ENCODE results near the gene MT1H. TPM values are rescaled to one million over a fixed set of nuclear protein-coding genes. Genes with fewer than 3 reads are reported as not detected.

The MT1H gene
- total RNA-seq, 1 experiment from 2014 or later = not detected

DNA sequence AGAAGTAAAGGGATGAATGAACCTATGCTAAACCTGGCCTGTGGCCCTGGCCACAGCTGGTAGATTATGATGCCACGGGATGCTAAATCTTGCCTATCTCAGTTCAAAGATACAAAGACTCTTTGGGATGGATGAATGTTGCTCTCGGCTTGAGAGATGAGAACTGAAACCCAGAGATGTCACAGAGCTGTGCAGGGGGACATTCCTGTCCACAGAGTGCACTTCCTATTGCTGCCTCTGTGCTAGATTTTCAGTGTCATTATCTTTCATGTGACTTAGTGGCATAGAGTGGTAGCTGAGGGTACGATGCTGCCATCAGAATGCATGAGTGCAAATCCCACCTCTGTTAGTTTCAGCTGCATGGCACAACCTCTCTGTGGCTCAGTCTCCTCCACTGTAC is 39.5 kb upstream of the MT1H start:
- POLR2A ChIA-PET (ENCODE audit: unreplicated experiment) = no interaction called here

DNA sequence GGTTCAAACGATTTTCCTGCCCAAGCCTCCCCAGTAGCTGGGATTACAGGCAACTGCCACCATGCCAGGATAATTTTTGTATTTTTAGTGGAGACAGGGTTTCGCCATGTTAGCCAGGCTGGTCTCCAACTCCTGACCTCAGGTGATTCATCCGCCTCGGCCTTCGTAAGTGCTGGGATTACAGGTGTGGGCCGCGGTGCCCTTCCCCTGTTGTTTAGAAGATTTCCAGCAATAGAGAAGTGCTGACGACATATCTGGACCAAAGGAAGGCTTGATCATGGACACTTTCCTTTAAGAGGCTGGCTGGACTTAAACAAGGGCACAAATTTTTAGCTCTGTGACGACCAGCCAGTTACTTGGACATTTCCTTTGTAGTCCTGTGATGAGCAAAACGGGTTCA is 38.4 kb upstream of the MT1H start:
- no peak overlapping the region for H3K4me3 ChIP-seq
- no peak overlapping the region for H2AFZ ChIP-seq
- no peaks in the 10 kb centered on the region for H4K20me1 ChIP-seq (ENCODE audit: insufficient read depth)
- H3K36me3 ChIP-seq (ENCODE audit: low read depth) = no peaks in the 10 kb centered on the region
- ChIA-PET POLR2A (ENCODE audit: unreplicated experiment) (no interaction called here), CTCF (no interaction called here)
- H3K79me2 ChIP-seq (ENCODE audit: low read depth) = no peaks in the 10 kb centered on the region
- H3K9me3 ChIP-seq (ENCODE audit: insufficient read depth, low read depth) = no peaks in the 10 kb centered on the region
- H3F3A ChIP-seq (ENCODE audit: insufficient read depth, low read depth) = peaks cover 8% of the 10 kb centered on the region; the same call in 1 of the 2 replicates
- H3K27ac ChIP-seq = no peak overlapping the region
- peaks cover 8% of the 10 kb centered on the region for H3K4me1 ChIP-seq (replicated peaks; ENCODE audit: insufficient read depth)
- no TSS peak for BruUV-seq (replicated peaks)
- TF ChIP-seq, protein P1, sequence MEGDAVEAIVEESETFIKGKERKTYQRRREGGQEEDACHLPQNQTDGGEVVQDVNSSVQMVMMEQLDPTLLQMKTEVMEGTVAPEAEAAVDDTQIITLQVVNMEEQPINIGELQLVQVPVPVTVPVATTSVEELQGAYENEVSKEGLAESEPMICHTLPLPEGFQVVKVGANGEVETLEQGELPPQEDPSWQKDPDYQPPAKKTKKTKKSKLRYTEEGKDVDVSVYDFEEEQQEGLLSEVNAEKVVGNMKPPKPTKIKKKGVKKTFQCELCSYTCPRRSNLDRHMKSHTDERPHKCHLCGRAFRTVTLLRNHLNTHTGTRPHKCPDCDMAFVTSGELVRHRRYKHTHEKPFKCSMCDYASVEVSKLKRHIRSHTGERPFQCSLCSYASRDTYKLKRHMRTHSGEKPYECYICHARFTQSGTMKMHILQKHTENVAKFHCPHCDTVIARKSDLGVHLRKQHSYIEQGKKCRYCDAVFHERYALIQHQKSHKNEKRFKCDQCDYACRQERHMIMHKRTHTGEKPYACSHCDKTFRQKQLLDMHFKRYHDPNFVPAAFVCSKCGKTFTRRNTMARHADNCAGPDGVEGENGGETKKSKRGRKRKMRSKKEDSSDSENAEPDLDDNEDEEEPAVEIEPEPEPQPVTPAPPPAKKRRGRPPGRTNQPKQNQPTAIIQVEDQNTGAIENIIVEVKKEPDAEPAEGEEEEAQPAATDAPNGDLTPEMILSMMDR (conservative IDR thresholded peaks at IDR 0.05) = no peak
- no peak for TF ChIP-seq EZH2 (IDR thresholded peaks at IDR 0.05; ENCODE audit: low read depth)
- no peak overlapping the region for H3K4me2 ChIP-seq
- H3K27me3 ChIP-seq (ENCODE audit: insufficient read depth, low read depth) = no peaks in the 10 kb centered on the region
- no peaks in the 10 kb centered on the region for H3K9me2 ChIP-seq (ENCODE audit: insufficient read depth)
- intact Hi-C loops (cut with micrococcal nuclease; ENCODE audit: unreplicated experiment) = no loop called here
- no peak for DNase-seq

More for the DNA sequence above, 39.5 kb upstream of the MT1H start:
- Histone ChIP-seq H3K9me2 (ENCODE audit: insufficient read depth) (no peaks in the 10 kb centered on the region), H3K27me3 (ENCODE audit: insufficient read depth, low read depth) (no peaks in the 10 kb centered on the region), H3K36me3 (ENCODE audit: low read depth) (no peaks in the 10 kb centered on the region), H3F3A (ENCODE audit: insufficient read depth, low read depth) (peaks cover 8% of the 10 kb centered on the region; the same call in 1 of the 2 replicates), H3K79me2 (ENCODE audit: low read depth) (no peaks in the 10 kb centered on the region), H3K4me1 (replicated peaks; ENCODE audit: insufficient read depth) (peaks cover 7% of the 10 kb centered on the region), H3K27ac (no peak overlapping the region), H3K4me2 (no peak overlapping the region), H2AFZ (no peak overlapping the region), H3K4me3 (no peak overlapping the region), H3K9me3 (ENCODE audit: insufficient read depth, low read depth) (no peaks in the 10 kb centered on the region), H4K20me1 (ENCODE audit: insufficient read depth) (no peaks in the 10 kb centered on the region)
- no TSS peak for BruUV-seq (replicated peaks)
- CTCF ChIA-PET = no interaction called here
- no peak for DNase-seq
- TF ChIP-seq EZH2 (IDR thresholded peaks at IDR 0.05; ENCODE audit: low read depth) = no peak
- TF ChIP-seq, protein P1 (conservative IDR thresholded peaks at IDR 0.05) = no peak
- intact Hi-C loops (cut with micrococcal nuclease; ENCODE audit: unreplicated experiment) = no loop called here

DNA sequence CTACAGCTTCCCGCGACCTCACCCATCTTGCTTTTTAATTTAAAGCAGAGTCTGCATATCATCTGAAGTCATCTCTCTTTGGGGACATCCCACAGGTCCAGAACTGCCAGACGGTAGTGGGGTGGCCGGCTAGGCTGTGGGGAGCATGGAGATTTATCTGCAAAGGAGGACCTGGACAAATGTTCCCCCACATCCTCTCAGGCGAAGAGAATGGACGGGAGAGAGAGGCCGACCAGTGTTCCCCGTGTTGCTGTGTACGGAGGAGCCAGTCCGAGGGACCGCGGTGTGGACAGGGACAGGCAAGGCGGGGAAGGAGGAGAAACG is 37.8 kb upstream of the MT1H start:
- no peaks in the 10 kb centered on the region for H3K79me2 ChIP-seq (ENCODE audit: low read depth)
- peaks cover 11% of the 10 kb centered on the region for H3K4me1 ChIP-seq (replicated peaks; ENCODE audit: insufficient read depth)
- no peak for DNase-seq
- no peaks in the 10 kb centered on the region for H3K9me2 ChIP-seq (ENCODE audit: insufficient read depth)
- H4K20me1 ChIP-seq (ENCODE audit: insufficient read depth) = no peaks in the 10 kb centered on the region
- BruUV-seq (replicated peaks) = no TSS peak
- ChIA-PET POLR2A (ENCODE audit: unreplicated experiment) (no interaction called here), CTCF (no interaction called here)
- no peak overlapping the region for H3K27ac ChIP-seq
- intact Hi-C loops (cut with micrococcal nuclease; ENCODE audit: unreplicated experiment) = no loop called here
- no peak for TF ChIP-seq EZH2 (IDR thresholded peaks at IDR 0.05; ENCODE audit: low read depth)
- TF ChIP-seq, protein P1 (conservative IDR thresholded peaks at IDR 0.05) = no peak
- H2AFZ ChIP-seq = no peak overlapping the region
- H3K4me2 ChIP-seq = no peak overlapping the region
- no peaks in the 10 kb centered on the region for H3K36me3 ChIP-seq (ENCODE audit: low read depth)
- H3F3A ChIP-seq (ENCODE audit: insufficient read depth, low read depth) = peaks cover 8% of the 10 kb centered on the region; the same call in 1 of the 2 replicates
- H3K9me3 ChIP-seq (ENCODE audit: insufficient read depth, low read depth) = no peaks in the 10 kb centered on the region
- H3K27me3 ChIP-seq (ENCODE audit: insufficient read depth, low read depth) = no peaks in the 10 kb centered on the region
- no peak overlapping the region for H3K4me3 ChIP-seq

Data from PC-9 (cell line).